Hematopoietic multipotent progenitor cell treated with erythropoietin and hydrocortisone succinate and interleukin-3 and kit ligand, for 15 days (in vitro differentiated cells): ENCODE measurements around the gene CNTN4.

Experiments
- DNase-seq: peaks from one replicate; pipeline ENCODE4 v3.0.0-alpha.2; 2015; ENCODE audit warnings: low spot score

The CNTN4 gene

GRCh38 chr3:2153053-2153452 lies 54.4 kb downstream of the CNTN4 start:
- no peak for DNase-seq

GRCh38 chr3:2153547-2153946 lies 54.9 kb downstream of the CNTN4 start:
- no peak for DNase-seq

GRCh38 chr3:2154621-2155020 lies 56.0 kb downstream of the CNTN4 start:
- no peak for DNase-seq

GRCh38 chr3:2156244-2156847 lies 57.7 kb downstream of the CNTN4 start:
- no peak for DNase-seq

- no peak for DNase-seq
Observed at GRCh38 chr3:2158828-2159227, 60.2 kb downstream of the CNTN4 start.

- no peak for DNase-seq
Observed at GRCh38 chr3:2166552-2166951, 67.9 kb downstream of the CNTN4 start.

GRCh38 chr3:2172561-2173171 lies 74.0 kb downstream of the CNTN4 start:
- no peak for DNase-seq

GRCh38 chr3:2180634-2181033 lies 82.0 kb downstream of the CNTN4 start:
- no peak for DNase-seq

GRCh38 chr3:2198776-2199279 lies 100.2 kb downstream of the CNTN4 start:
- DNase-seq: no peak

- DNase-seq: no peak
Observed at GRCh38 chr3:2204054-2204453, 105.4 kb downstream of the CNTN4 start.

- no peak for DNase-seq
Observed at GRCh38 chr3:2205692-2206091, 107.0 kb downstream of the CNTN4 start.

GRCh38 chr3:2206536-2206935 lies 107.9 kb downstream of the CNTN4 start:
- DNase-seq: no peak

GRCh38 chr3:2211568-2211967 lies 112.9 kb downstream of the CNTN4 start:
- DNase-seq: no peak

GRCh38 chr3:2212206-2212605 lies 113.5 kb downstream of the CNTN4 start:
- no peak for DNase-seq

- DNase-seq: no peak
Observed at GRCh38 chr3:2218375-2218774, 119.7 kb downstream of the CNTN4 start.

GRCh38 chr3:2218816-2219215 lies 120.2 kb downstream of the CNTN4 start:
- DNase-seq: no peak

- DNase-seq: no peak
Observed at GRCh38 chr3:2236203-2236602, 137.5 kb downstream of the CNTN4 start.

GRCh38 chr3:2244137-2244536 lies 145.5 kb downstream of the CNTN4 start:
- DNase-seq: no peak

- DNase-seq: no peak
Observed at GRCh38 chr3:2246873-2247648, 148.4 kb downstream of the CNTN4 start.

- no peak for DNase-seq
Observed at GRCh38 chr3:2247831-2248230, 149.2 kb downstream of the CNTN4 start.

- DNase-seq: no peak
Observed at GRCh38 chr3:2250783-2251182, 152.1 kb downstream of the CNTN4 start.

- DNase-seq: no peak
Observed at GRCh38 chr3:2261747-2262146, 163.1 kb downstream of the CNTN4 start.

- no peak for DNase-seq
Observed at GRCh38 chr3:2262204-2262603, 163.5 kb downstream of the CNTN4 start.
